ENCODE results near the gene SLC44A5.

SLC44A5 gene

DNA sequence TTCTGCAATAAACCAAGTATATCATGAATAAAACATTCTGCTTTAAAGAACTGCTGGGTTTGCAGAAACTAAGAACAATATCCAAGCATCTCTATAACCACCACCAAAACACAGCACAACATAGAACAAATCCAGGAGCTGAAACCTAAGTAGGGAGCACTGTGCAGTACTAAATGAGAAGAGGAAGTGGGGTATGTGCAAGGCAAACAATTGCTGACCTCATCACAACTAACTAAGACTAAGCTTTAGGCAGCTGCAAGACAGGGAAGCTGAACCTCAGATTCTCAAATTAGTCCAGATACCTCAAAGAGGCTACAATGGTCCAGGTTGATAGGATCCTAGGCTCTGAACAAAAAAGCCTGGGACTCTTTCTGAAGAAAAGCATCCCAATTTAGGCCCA lies 172.6 kb downstream of the SLC44A5 start:
- TF ChIP-seq EZH2 (IDR thresholded peaks at IDR 0.05) = no peak
- TF ChIP-seq POLR2AphosphoS5 (IDR thresholded peaks at IDR 0.05; ENCODE audit: borderline replicate concordance, low read depth, low read length) = no peak
- H3K9me3 ChIP-seq (ENCODE audit: low read depth, low read length) = no peaks in the 10 kb centered on the region
- no peak overlapping the region for H3K4me3 ChIP-seq
- no peaks in the 10 kb centered on the region for H3K36me3 ChIP-seq (ENCODE audit: insufficient read depth, low read length)
- DNase-seq (ENCODE audit: low read depth, low spot score) = peak; percentile 5
- H3K9ac ChIP-seq (ENCODE audit: insufficient read length) = no peak overlapping the region
- no peak overlapping the region for H3K27ac ChIP-seq

DNA sequence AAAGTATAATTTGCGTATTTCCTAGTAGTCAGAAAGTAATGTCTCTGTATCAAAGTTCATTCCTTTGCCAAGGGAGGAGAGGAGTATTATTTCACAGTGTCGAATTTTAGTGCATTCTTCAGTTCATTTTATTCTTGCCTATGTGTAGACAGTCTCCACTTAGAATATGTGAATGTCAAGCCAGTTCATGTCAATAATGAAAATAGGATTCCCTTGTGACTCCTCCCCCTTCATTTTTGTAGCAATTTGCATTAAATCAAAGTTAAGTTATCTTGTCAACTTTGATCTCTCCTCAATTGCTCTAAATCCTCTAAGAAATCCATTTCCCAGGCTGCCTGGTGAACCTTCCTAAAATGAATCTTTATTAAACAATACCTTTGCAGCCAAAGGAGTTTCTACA lies 179.1 kb downstream of the SLC44A5 start:
- Histone ChIP-seq H3K9me3 (ENCODE audit: low read depth, low read length) (no peaks in the 10 kb centered on the region), H3K4me3 (no peak overlapping the region), H3K27ac (no peak overlapping the region), H3K36me3 (ENCODE audit: insufficient read depth, low read length) (no peaks in the 10 kb centered on the region), H3K9ac (ENCODE audit: insufficient read length) (no peak overlapping the region)
- TF ChIP-seq EZH2 (IDR thresholded peaks at IDR 0.05) (no peak), FOXP2 (optimal IDR thresholded peaks at IDR 0.05; ENCODE audit: control extremely low read depth, extremely low read length, insufficient read depth) (no peak), POLR2AphosphoS5 (IDR thresholded peaks at IDR 0.05; ENCODE audit: borderline replicate concordance, low read depth, low read length) (no peak)
- no peak for DNase-seq (ENCODE audit: low read depth, low spot score)

DNA sequence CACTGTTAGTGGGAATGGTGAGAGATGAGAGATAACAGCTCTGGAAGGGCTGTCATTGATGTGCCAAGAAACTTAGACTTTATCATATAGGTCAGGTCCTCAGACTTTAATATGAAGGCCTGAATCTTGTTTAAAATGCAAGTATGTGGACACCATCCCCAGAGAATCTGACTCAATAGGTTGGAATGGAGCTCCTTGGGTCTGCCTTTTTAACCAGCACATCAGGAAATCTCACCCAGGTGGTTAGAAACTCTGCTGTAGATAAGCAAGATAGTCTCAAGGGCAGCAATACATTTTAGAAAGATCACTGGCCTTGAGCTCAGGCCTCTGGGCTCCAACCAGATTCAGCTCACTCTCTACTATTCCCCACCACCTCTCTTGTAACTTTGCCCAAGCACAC lies 180.4 kb downstream of the SLC44A5 start:
- no peak for DNase-seq (ENCODE audit: low read depth, low spot score)
- H3K27ac ChIP-seq = no peak overlapping the region
- no peak overlapping the region for H3K9ac ChIP-seq (ENCODE audit: insufficient read length)
- TF ChIP-seq EZH2 (IDR thresholded peaks at IDR 0.05) (no peak), FOXP2 (optimal IDR thresholded peaks at IDR 0.05; ENCODE audit: control extremely low read depth, extremely low read length, insufficient read depth) (no peak), POLR2AphosphoS5 (IDR thresholded peaks at IDR 0.05; ENCODE audit: borderline replicate concordance, low read depth, low read length) (no peak)
- no peaks in the 10 kb centered on the region for H3K9me3 ChIP-seq (ENCODE audit: low read depth, low read length)
- no peaks in the 10 kb centered on the region for H3K36me3 ChIP-seq (ENCODE audit: insufficient read depth, low read length)
- H3K4me3 ChIP-seq = no peak overlapping the region

DNA sequence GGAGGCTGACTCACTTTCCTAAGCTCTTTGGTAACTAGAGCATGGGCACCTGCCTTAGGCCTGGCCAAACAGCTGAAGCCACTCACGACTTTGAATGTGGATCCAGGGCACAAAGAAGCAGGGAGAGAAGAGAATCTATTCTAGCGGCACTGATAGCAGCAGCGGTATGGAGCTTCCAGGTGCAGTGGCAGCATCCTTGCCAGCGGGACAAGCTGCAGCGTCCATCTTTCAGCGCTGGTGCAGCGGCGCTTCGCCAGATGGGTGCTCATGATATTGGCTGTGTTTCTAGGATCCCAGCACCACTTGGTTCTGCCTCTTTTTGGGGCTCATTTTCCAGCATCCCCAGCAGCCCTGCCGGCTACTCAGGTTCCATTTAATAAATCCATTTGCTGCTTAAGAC lies 184.2 kb downstream of the SLC44A5 start:
- H3K36me3 ChIP-seq (ENCODE audit: insufficient read depth, low read length) = no peaks in the 10 kb centered on the region
- H3K9ac ChIP-seq (ENCODE audit: insufficient read length) = no peak overlapping the region
- no peaks in the 10 kb centered on the region for H3K9me3 ChIP-seq (ENCODE audit: low read depth, low read length)
- no peak for DNase-seq (ENCODE audit: low read depth, low spot score)
- H3K27ac ChIP-seq = no peak overlapping the region
- no peak overlapping the region for H3K4me3 ChIP-seq
- TF ChIP-seq EZH2 (IDR thresholded peaks at IDR 0.05) = no peak
- no peak for TF ChIP-seq POLR2AphosphoS5 (IDR thresholded peaks at IDR 0.05; ENCODE audit: borderline replicate concordance, low read depth, low read length)
- no peak for TF ChIP-seq FOXP2 (optimal IDR thresholded peaks at IDR 0.05; ENCODE audit: control extremely low read depth, extremely low read length, insufficient read depth)

DNA sequence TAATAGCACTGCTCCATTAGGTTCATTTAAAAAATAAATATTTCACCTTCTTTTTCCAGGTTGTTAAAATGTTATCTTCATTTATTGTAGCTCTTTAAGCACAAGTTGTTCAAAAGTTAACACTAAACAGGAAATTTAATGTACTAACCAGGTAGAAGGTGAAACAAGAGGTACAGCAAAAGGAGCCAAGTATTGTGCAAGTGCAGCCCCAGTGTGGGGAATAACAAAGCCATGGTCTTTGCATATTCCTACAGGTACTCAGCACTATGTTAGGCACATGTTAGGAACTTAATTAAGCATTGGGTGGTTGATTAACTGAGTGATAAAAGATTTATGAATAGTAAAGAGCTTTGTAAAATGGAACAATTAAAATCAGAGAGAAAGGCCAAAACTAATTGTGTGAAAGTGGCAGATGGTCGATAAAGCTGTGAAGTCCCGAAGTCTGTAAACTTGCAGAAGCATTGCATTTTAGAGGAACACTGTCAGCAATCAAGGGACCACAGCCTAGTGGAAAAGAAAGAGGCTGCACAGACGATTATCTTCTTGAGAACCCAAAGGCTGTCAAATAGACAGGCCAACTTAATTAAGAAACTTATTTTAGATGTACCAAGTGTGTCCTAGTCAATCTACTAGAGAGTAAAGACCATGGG lies 185.8 kb downstream of the SLC44A5 start:
- no peak for DNase-seq (ENCODE audit: low read depth, low spot score)
- Histone ChIP-seq H3K9ac (ENCODE audit: insufficient read length) (no peak overlapping the region), H3K4me3 (no peak overlapping the region), H3K9me3 (ENCODE audit: low read depth, low read length) (no peaks in the 10 kb centered on the region), H3K36me3 (ENCODE audit: insufficient read depth, low read length) (no peaks in the 10 kb centered on the region), H3K27ac (no peak overlapping the region)
- TF ChIP-seq EZH2 (IDR thresholded peaks at IDR 0.05) (no peak), FOXP2 (optimal IDR thresholded peaks at IDR 0.05; ENCODE audit: control extremely low read depth, extremely low read length, insufficient read depth) (no peak), POLR2AphosphoS5 (IDR thresholded peaks at IDR 0.05; ENCODE audit: borderline replicate concordance, low read depth, low read length) (no peak)

DNA sequence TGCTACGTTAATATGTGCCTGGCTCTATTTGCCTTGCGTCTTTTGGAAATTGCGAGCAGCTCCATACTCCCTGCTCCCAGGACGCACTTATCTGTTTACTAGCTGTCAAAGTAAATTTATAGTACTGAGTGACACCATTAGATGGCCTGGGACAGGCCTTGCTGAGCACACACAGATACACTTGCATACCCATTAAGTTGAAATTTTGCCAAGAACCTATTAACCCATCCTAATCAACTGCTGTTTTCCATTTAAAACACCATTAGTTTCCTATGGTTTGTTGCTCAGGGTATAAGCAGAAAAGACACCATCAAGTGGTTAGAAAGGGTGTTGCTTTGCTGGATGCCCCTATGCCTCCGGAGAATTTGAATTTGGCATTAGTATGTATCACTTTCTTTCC lies 187.3 kb downstream of the SLC44A5 start:
- no peak overlapping the region for H3K9ac ChIP-seq (ENCODE audit: insufficient read length)
- no peak overlapping the region for H3K4me3 ChIP-seq
- no peak overlapping the region for H3K27ac ChIP-seq
- DNase-seq (ENCODE audit: low read depth, low spot score) = no peak
- TF ChIP-seq EZH2 (IDR thresholded peaks at IDR 0.05) (no peak), POLR2AphosphoS5 (IDR thresholded peaks at IDR 0.05; ENCODE audit: borderline replicate concordance, low read depth, low read length) (no peak), FOXP2 (optimal IDR thresholded peaks at IDR 0.05; ENCODE audit: control extremely low read depth, extremely low read length, insufficient read depth) (no peak)
- H3K9me3 ChIP-seq (ENCODE audit: low read depth, low read length) = no peaks in the 10 kb centered on the region
- H3K36me3 ChIP-seq (ENCODE audit: insufficient read depth, low read length) = no peaks in the 10 kb centered on the region

DNA sequence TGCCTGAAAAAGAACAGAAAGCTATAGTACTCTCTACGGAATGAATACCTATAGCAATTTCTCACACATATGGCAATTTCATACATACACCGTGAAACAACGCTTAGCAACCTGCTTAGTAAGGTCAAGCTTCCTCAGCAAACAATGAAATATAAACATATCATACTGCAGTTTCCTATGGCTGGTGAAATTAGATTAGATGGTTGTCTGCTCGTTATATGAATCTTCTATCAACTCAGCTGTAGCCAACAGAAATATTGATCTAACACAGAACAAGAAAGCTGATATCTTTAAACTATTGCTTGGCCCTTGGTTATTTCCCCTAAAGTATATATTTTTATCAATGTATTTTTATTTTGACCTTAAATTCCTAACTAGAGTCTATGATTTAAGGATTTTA lies 187.8 kb downstream of the SLC44A5 start:
- H3K9me3 ChIP-seq (ENCODE audit: low read depth, low read length) = no peaks in the 10 kb centered on the region
- H3K36me3 ChIP-seq (ENCODE audit: insufficient read depth, low read length) = no peaks in the 10 kb centered on the region
- no peak overlapping the region for H3K27ac ChIP-seq
- DNase-seq (ENCODE audit: low read depth, low spot score) = no peak
- H3K9ac ChIP-seq (ENCODE audit: insufficient read length) = no peak overlapping the region
- H3K4me3 ChIP-seq = no peak overlapping the region
- TF ChIP-seq FOXP2 (optimal IDR thresholded peaks at IDR 0.05; ENCODE audit: control extremely low read depth, extremely low read length, insufficient read depth) = no peak
- no peak for TF ChIP-seq EZH2 (IDR thresholded peaks at IDR 0.05)
- no peak for TF ChIP-seq POLR2AphosphoS5 (IDR thresholded peaks at IDR 0.05; ENCODE audit: borderline replicate concordance, low read depth, low read length)

DNA sequence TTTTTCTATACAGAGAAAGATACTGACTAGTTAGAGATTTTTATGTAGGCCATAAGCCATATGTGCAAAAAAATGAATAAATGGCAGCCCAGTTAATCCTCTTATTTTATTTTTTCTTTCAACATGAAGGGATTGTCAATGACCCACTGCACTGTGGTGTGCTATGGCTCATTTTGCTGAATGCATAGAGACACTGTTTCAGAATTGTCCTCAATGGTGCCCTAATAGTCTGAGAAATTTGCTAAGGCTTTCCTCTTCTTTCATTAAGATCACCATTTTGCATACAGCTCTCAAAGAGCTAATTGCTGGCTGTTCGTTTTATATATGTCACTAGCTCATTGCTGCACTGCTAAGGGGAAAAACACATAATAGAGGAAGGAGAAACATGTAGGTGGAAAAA lies 189.5 kb downstream of the SLC44A5 start:
- Histone ChIP-seq H3K9me3 (ENCODE audit: low read depth, low read length) (no peaks in the 10 kb centered on the region), H3K27ac (no peak overlapping the region), H3K36me3 (ENCODE audit: insufficient read depth, low read length) (no peaks in the 10 kb centered on the region), H3K4me3 (no peak overlapping the region), H3K9ac (ENCODE audit: insufficient read length) (no peak overlapping the region)
- no peak for DNase-seq (ENCODE audit: low read depth, low spot score)
- TF ChIP-seq EZH2 (IDR thresholded peaks at IDR 0.05) (no peak), FOXP2 (optimal IDR thresholded peaks at IDR 0.05; ENCODE audit: control extremely low read depth, extremely low read length, insufficient read depth) (no peak), POLR2AphosphoS5 (IDR thresholded peaks at IDR 0.05; ENCODE audit: borderline replicate concordance, low read depth, low read length) (no peak)

DNA sequence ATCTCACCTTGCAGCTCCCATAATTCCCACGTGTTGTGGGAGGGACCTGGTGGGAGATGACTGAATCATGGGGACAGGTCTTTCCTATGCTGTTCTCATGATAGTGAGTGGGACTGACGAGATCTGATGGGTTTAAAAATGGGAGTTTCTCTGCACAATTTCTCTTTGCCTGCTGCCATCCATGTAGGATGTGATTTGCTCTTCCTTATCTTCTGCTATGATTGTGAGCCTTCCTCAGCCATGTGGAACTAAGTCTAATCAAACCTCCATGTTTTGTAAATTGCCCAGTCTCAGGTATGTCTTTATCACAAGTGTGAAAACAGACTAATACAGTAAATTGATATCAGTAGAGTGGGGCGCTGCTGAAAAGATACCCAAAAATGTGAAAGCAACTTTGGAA lies 195.7 kb downstream of the SLC44A5 start:
- Histone ChIP-seq H3K9me3 (ENCODE audit: low read depth, low read length) (no peaks in the 10 kb centered on the region), H3K27ac (no peak overlapping the region), H3K4me3 (no peak overlapping the region), H3K36me3 (ENCODE audit: insufficient read depth, low read length) (no peaks in the 10 kb centered on the region), H3K9ac (ENCODE audit: insufficient read length) (no peak overlapping the region)
- DNase-seq (ENCODE audit: low read depth, low spot score) = no peak
- TF ChIP-seq EZH2 (IDR thresholded peaks at IDR 0.05) = no peak
- TF ChIP-seq FOXP2 (optimal IDR thresholded peaks at IDR 0.05; ENCODE audit: control extremely low read depth, extremely low read length, insufficient read depth) = no peak
- no peak for TF ChIP-seq POLR2AphosphoS5 (IDR thresholded peaks at IDR 0.05; ENCODE audit: borderline replicate concordance, low read depth, low read length)

All from SK-N-MC (cell line).